Upper lobe of left lung (tissue), 6 donors: ENCODE data around the gene NME8. TPM values are rescaled to one million over a fixed set of nuclear protein-coding genes. Genes with fewer than 3 reads are reported as not detected.
A peak's percentile ranks its signal among the peaks of the same experiment; 100 is the strongest.

Experiments
- ATAC-seq, 2 donors: fragments of 200-7000 bp; cut with Tn5 transposase; one replicate each; pipeline ENCODE4 v1.9.1; 2022; ENCODE audit warnings: mild to moderate bottlenecking in 2 of 2, moderate library complexity in 2 of 2; ENCODE audit not compliant: low FRiP score in 2 of 2
- DNase-seq, 2 donors: peaks; one replicate each; pipeline ENCODE4 v3.0.0-alpha.2; 2019 to 2020
- H3K27ac ChIP-seq, 4 donors: fragments of 200-600 bp; sonication (generic); one replicate each; pipeline ENCODE4 v1.5.1; 2016 to 2019
- H3K27me3 ChIP-seq, 4 donors: fragments of 200-600 bp; sonication (generic); one replicate each; pipeline ENCODE4 v1.5.1; 2017 to 2019
- H3K36me3 ChIP-seq, 4 donors: fragments of 200-600 bp; sonication (generic); one replicate each; pipeline ENCODE4 v1.5.1; 2016 to 2019
- H3K4me1 ChIP-seq, 4 donors: fragments of 200-600 bp; sonication (generic); one replicate each; pipeline ENCODE4 v1.5.1; 2018 to 2019
- H3K4me3 ChIP-seq, 4 donors: fragments of 200-600 bp; sonication (generic); one replicate each; pipeline ENCODE4 v1.5.1; 2017 to 2019; ENCODE audit warnings: mild to moderate bottlenecking in 2 of 4, moderate library complexity in 1 of 4
- H3K9me3 ChIP-seq, 4 donors: fragments of 200-600 bp; sonication (generic); one replicate each; pipeline ENCODE4 v1.5.1; 2018 to 2019
- CTCF ChIP-seq, 6 experiments: fragments of 450-650 bp in 4 of 6; fragments of 200-600 bp in 2 of 6; sonication (generic) in 2 of 6; IDR thresholded peaks; one replicate each; pipeline ENCODE4 v1.5.1; 2016 to 2019; ENCODE audit warnings: antibody characterized with exemption in 6 of 6
- EP300 ChIP-seq, 4 donors: sonication (generic); formaldehyde crosslinking; IDR thresholded peaks; one replicate each; pipeline ENCODE4 v1.5.1; 2017; ENCODE audit warnings: antibody characterized with exemption in 4 of 4, control low read depth in 2 of 4
- POLR2A ChIP-seq, 4 donors: fragments of 450-650 bp; IDR thresholded peaks; one replicate each; pipeline ENCODE4 v1.5.1; 2016 to 2017; ENCODE audit warnings: antibody characterized with exemption in 4 of 4, mild to moderate bottlenecking in 2 of 4
- POLR2AphosphoS5 ChIP-seq, 2 donors: sonication (generic); formaldehyde crosslinking; IDR thresholded peaks; one replicate each; pipeline ENCODE4 v1.5.1; 2017; ENCODE audit warnings: antibody characterized with exemption in 2 of 2
- WGBS, 2 donors: methylation state at CpG; one replicate each; pipeline ENCODE4 v1.1.5; 2017 to 2018; 5-methylcytosine and 5-hydroxymethylcytosine counted together
- total RNA-seq, 6 donors: library from RNA; depleted of rRNA in 4 of 6; stranded (reverse); fragments of >200 nt in 4 of 6; gene quantifications; one replicate each; pipeline versions ENCODE4 v1.1.0 to v1.2.1, GENCODE V29; 2016 to 2021
- donor health status: DM: no; HTN: no; CAD: no; lungs with moderate emphysema.
- donor health status: DM: no; HTN: yes; CAD: no; lungs with severe emphysema.

Gene NME8
- total RNA-seq, 6 donors from 2014 or later = 0.91 to 6.3 (median 1.1) TPM; not detected in 2

DNA sequence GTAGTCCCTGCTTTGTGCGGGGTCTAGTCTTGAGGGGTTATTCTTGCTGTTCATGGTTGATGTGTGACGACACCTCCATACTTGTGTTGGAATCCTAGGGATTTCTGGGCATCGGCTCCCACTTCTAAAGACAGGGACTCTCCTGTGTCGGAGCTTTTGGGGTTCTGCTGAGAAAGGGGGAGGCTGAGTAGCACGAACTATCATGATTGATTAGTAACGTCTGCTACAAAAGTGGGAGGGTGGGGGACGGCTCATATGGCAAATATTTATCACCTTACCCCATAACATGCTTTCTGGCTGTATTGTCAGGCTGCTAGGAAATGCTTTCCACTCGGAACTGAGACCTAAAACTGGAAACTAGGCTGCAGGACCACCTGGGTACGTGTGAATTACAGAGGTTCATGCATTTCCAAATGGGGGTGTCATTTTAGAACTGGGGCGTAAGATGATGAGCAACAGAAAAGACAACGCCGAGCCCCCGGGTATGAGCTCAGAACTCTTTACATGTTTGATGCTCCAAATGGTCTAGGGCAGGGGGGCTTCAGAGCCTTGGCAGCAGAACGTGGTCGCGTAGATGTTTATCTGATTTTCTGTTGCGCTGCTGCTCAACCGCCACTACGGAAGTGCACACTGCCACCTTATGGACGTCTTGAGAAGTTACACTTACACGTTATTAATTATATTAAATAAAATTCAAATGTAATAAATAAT lies 15.1 kb upstream of the NME8 start:
- Histone ChIP-seq H3K4me3 (peak overlapping the region in 2 of 4 donors; percentile 40 to 43), H3K9me3 (no peaks in the 10 kb centered on the region), H3K27me3 (no peaks in the 10 kb centered on the region), H3K36me3 (no peaks in the 10 kb centered on the region), H3K27ac (no peak overlapping the region), H3K4me1 (peaks cover 7 to 17% (median 13%) of the 10 kb centered on the region in 4 donors)
- peak in 1 of 2 donors; percentile 87 for ATAC-seq
- no peak for TF ChIP-seq POLR2A (IDR thresholded peaks at IDR 0.05)
- peak in 5 of 6 experiments; percentile 49 to 67 (median 52) for TF ChIP-seq CTCF (IDR thresholded peaks at IDR 0.05)
- WGBS, 2 donors = 22 to 25% methylated on average over 20 to 21 of the region's 21 CpGs
- peak in 1 of 2 donors; percentile 44 for DNase-seq

GRCh38 chr7:37833818-37834146 lies 14.6 kb upstream of the NME8 start:
- WGBS, 2 donors = 14 to 31% methylated on average over 3 of the region's 3 CpGs

GRCh38 chr7:37853468-37853867 lies 5.1 kb downstream of the NME8 start:
- ATAC-seq (no peak), DNase-seq (no peak)
- Histone ChIP-seq H3K4me3 (no peak overlapping the region), H3K36me3 (no peaks in the 10 kb centered on the region), H3K4me1 (no peaks in the 10 kb centered on the region), H3K27ac (no peak overlapping the region), H3K27me3 (no peaks in the 10 kb centered on the region), H3K9me3 (no peaks in the 10 kb centered on the region)
- TF ChIP-seq CTCF (IDR thresholded peaks at IDR 0.05) = no peak
- no peak for TF ChIP-seq POLR2A (IDR thresholded peaks at IDR 0.05)
- no peak for TF ChIP-seq POLR2AphosphoS5 (IDR thresholded peaks at IDR 0.05)
- no peak for TF ChIP-seq EP300 (IDR thresholded peaks at IDR 0.05)
- WGBS, 2 donors = 48 to 53% methylated on average over 2 of the region's 2 CpGs

More at GRCh38 chr7:37833818-37834146, 14.6 kb upstream of the NME8 start:
- Histone ChIP-seq H3K9me3 (no peaks in the 10 kb centered on the region), H3K27me3 (no peaks in the 10 kb centered on the region), H3K36me3 (no peaks in the 10 kb centered on the region), H3K27ac (no peak overlapping the region), H3K4me3 (no peak overlapping the region), H3K4me1 (peaks cover 7 to 17% (median 13%) of the 10 kb centered on the region in 4 donors)
- DNase-seq (no peak), ATAC-seq (no peak)
- TF ChIP-seq POLR2AphosphoS5 (IDR thresholded peaks at IDR 0.05) = no peak
- no peak for TF ChIP-seq CTCF (IDR thresholded peaks at IDR 0.05)
- no peak for TF ChIP-seq EP300 (IDR thresholded peaks at IDR 0.05)

GRCh38 chr7:37882086-37882485 lies 33.7 kb downstream of the NME8 start:
- no peaks in the 10 kb centered on the region for H3K27me3 ChIP-seq
- no peaks in the 10 kb centered on the region for H3K36me3 ChIP-seq
- no peaks in the 10 kb centered on the region for H3K9me3 ChIP-seq
- H3K4me3 ChIP-seq = no peak overlapping the region
- WGBS, 2 donors = 85 to 90% methylated on average over 6 of the region's 6 CpGs
- H3K4me1 ChIP-seq = no peaks in the 10 kb centered on the region
- ATAC-seq (no peak), DNase-seq (peak in 1 of 2 donors; percentile 1)
- TF ChIP-seq POLR2A (IDR thresholded peaks at IDR 0.05) = no peak
- no peak overlapping the region for H3K27ac ChIP-seq

DNA sequence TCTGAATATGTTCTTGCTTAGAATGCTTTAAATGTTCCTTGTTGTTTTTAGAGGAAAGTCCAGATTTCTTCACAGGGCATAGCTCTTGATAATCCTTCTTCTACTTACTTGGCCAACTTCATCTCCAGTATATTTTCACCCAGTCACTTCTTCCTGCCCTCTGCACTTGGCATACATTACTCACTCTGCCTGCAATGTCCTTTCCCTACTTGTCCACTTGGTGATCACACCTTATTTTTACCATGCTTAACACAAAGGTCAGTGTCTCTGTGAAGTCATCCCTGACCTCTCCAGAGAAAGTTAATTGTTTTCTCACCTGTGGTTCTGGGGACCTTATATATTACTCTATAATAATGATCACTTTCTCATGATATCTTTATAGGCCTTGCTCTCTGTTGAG lies 45.0 kb downstream of the NME8 start:
- Histone ChIP-seq H3K27me3 (no peaks in the 10 kb centered on the region), H3K9me3 (no peaks in the 10 kb centered on the region)
- ATAC-seq = no peak

More for the DNA sequence above, 45.0 kb downstream of the NME8 start:
- no peaks in the 10 kb centered on the region for H3K36me3 ChIP-seq
- no peak for DNase-seq
- H3K27ac ChIP-seq = no peak overlapping the region
- H3K4me1 ChIP-seq = no peaks in the 10 kb centered on the region
- TF ChIP-seq EP300 (IDR thresholded peaks at IDR 0.05) (no peak), POLR2A (IDR thresholded peaks at IDR 0.05) (no peak), POLR2AphosphoS5 (IDR thresholded peaks at IDR 0.05) (no peak), CTCF (IDR thresholded peaks at IDR 0.05) (no peak)
- no peak overlapping the region for H3K4me3 ChIP-seq
